Neural cell (in vitro differentiated cells): ENCODE results near the gene FHDC1. TPM values are rescaled to one million over a fixed set of nuclear protein-coding genes. Genes with fewer than 3 reads are reported as not detected.

Source experiments
- H2AFZ ChIP-seq: fragments of 200-600, 300-800 bp; sonication (generic), shearing (Covaris generic); 2 replicates; pipeline ENCODE4 v1.6.0; 2014; ENCODE audit warnings: low read depth, mild to moderate bottlenecking, antibody characterized with exemption, low read length, moderate library complexity
- H3F3A ChIP-seq: fragments of 200-600 bp; shearing (Covaris generic); 2 replicates; pipeline ENCODE4 v1.6.1; 2016; ENCODE audit warnings: mild to moderate bottlenecking, moderate library complexity, mixed read lengths, antibody characterized with exemption, low read length; ENCODE audit not compliant: insufficient read depth, poor library complexity, severe bottlenecking
- H3K27ac ChIP-seq: fragments of 200-600, 300-800 bp; sonication (generic), shearing (Covaris generic); 2 replicates; pipeline ENCODE4 v1.5.1; 2014; ENCODE audit warnings: mild to moderate bottlenecking, low read length, moderate library complexity
- H3K27me3 ChIP-seq: fragments of 300-800, 200-600 bp; sonication (generic), shearing (Covaris generic); 2 replicates; pipeline ENCODE4 v1.6.0; 2014; ENCODE audit warnings: mild to moderate bottlenecking, low read depth, low read length, moderate library complexity; ENCODE audit not compliant: insufficient read depth
- H3K36me3 ChIP-seq: fragments of 300-800, 200-600 bp; sonication (generic), shearing (Covaris generic); 2 replicates; pipeline ENCODE4 v1.5.1; 2014; ENCODE audit warnings: mild to moderate bottlenecking, antibody characterized with exemption, low read length, moderate library complexity; ENCODE audit not compliant: insufficient read depth
- H3K4me2 ChIP-seq: fragments of 300-800, 200-600 bp; sonication (generic), shearing (Covaris generic); 2 replicates; pipeline ENCODE4 v1.6.0; 2014; ENCODE audit warnings: mild to moderate bottlenecking, low read length
- H3K4me3 ChIP-seq: fragments of 300-800, 200-600 bp; sonication (generic), shearing (Covaris generic); 2 replicates; pipeline ENCODE4 v1.5.1; 2014; ENCODE audit warnings: mild to moderate bottlenecking, low read length, moderate library complexity
- H3K79me2 ChIP-seq: fragments of 200-600 bp; shearing (Covaris generic); replicated peaks from 2 replicates; pipeline ENCODE4 v1.6.0; 2014; ENCODE audit warnings: mild to moderate bottlenecking, low read length, moderate library complexity; ENCODE audit not compliant: insufficient read depth
- H3K9ac ChIP-seq: fragments of 300-800, 200-600 bp; sonication (generic), shearing (Covaris generic); 2 replicates; pipeline ENCODE4 v1.6.1; 2016; ENCODE audit warnings: mild to moderate bottlenecking, low read length, mixed read lengths
- H3K9me2 ChIP-seq: fragments of 200-600 bp; shearing (Covaris generic); 2 replicates; pipeline ENCODE4 v1.6.1; 2016; ENCODE audit warnings: mild to moderate bottlenecking, low read length, mixed read lengths; ENCODE audit not compliant: insufficient read depth
- H3K9me3 ChIP-seq: fragments of 200-600, 300-800 bp; sonication (generic), shearing (Covaris generic); 2 replicates; pipeline ENCODE4 v1.6.1; 2016; ENCODE audit warnings: mild to moderate bottlenecking, mixed run types, low read length, moderate library complexity, mixed read lengths
- H4K20me1 ChIP-seq: fragments of 200-600 bp; shearing (Covaris generic); 2 replicates; pipeline ENCODE4 v1.6.1; 2016; ENCODE audit warnings: mild to moderate bottlenecking, mixed run types; ENCODE audit not compliant: insufficient read depth
- EP300 ChIP-seq: fragments of 450-650 bp; conservative IDR thresholded peaks from 2 replicates; pipeline ENCODE4 v1.6.1; 2014; ENCODE audit warnings: antibody characterized with exemption, mild to moderate bottlenecking, moderate library complexity; ENCODE audit not compliant: poor library complexity, severe bottlenecking
- EZH2 ChIP-seq: fragments of 200-600, 300-800 bp; shearing (Covaris generic), sonication (generic); IDR thresholded peaks from 2 replicates; pipeline ENCODE4 v1.6.1; 2014; ENCODE audit warnings: antibody characterized with exemption, low read length, borderline replicate concordance, mild to moderate bottlenecking; ENCODE audit not compliant: insufficient read depth, poor library complexity, severe bottlenecking
- MXI1 ChIP-seq: fragments of 450-650 bp; conservative IDR thresholded peaks from 2 replicates; pipeline ENCODE4 v1.6.1; 2014; ENCODE audit warnings: antibody characterized with exemption, mild to moderate bottlenecking; ENCODE audit not compliant: poor library complexity, severe bottlenecking
- POLR2AphosphoS5 ChIP-seq: IDR thresholded peaks from 2 replicates; pipeline ENCODE4 v1.6.1; 2012
- RAD21 ChIP-seq: fragments of 450-650 bp; conservative IDR thresholded peaks from 2 replicates; pipeline ENCODE4 v1.6.1; 2014; ENCODE audit warnings: antibody characterized with exemption, mild to moderate bottlenecking, moderate library complexity
- REST ChIP-seq: IDR thresholded peaks from 2 replicates; pipeline ENCODE4 v1.6.1; 2012; ENCODE audit warnings: borderline replicate concordance
- SMC3 ChIP-seq: fragments of 450-650 bp; conservative IDR thresholded peaks from 2 replicates; pipeline ENCODE4 v1.6.1; 2014; ENCODE audit warnings: antibody characterized with exemption, mild to moderate bottlenecking, moderate library complexity; ENCODE audit not compliant: poor library complexity
- TAF1 ChIP-seq: IDR thresholded peaks from 2 replicates; pipeline ENCODE4 v1.6.1; 2012; ENCODE audit warnings: low read depth
- polyA plus RNA-seq: library from polyadenylated mRNA; depleted of rRNA; stranded (reverse); fragments of >200 nt; gene quantifications from 2 replicates; pipeline ENCODE4 v1.2.3, GENCODE V29; 2014
- TF ChIP-seq, protein P1 (sequence below): fragments of 450-650 bp; IDR thresholded peaks from 2 replicates; pipeline ENCODE4 v1.5.1; 2014; ENCODE audit warnings: antibody characterized with exemption, mild to moderate bottlenecking, moderate library complexity; ENCODE audit not compliant: poor library complexity, severe bottlenecking

FHDC1 gene
- polyA plus RNA-seq, 1 donor from 2014 or later = 11.4 TPM

- H3K79me2 ChIP-seq = no peaks in the 10 kb centered on the region
- H3K9me3 ChIP-seq = peaks cover 4% of the 10 kb centered on the region
- H3K36me3 ChIP-seq = no peaks in the 10 kb centered on the region
- no peaks in the 10 kb centered on the region for H4K20me1 ChIP-seq
- H3K27me3 ChIP-seq = no peaks in the 10 kb centered on the region
- H3K4me3 ChIP-seq = no peak overlapping the region
- no peaks in the 10 kb centered on the region for H3K9me2 ChIP-seq
- no peak overlapping the region for H3K27ac ChIP-seq
- H2AFZ ChIP-seq = no peak overlapping the region
- no peak overlapping the region for H3K4me2 ChIP-seq
- TF ChIP-seq MXI1 (no peak), REST (no peak), EZH2 (no peak), TAF1 (no peak), SMC3 (no peak), EP300 (no peak), RAD21 (no peak), POLR2AphosphoS5 (no peak)
- TF ChIP-seq, protein P1, sequence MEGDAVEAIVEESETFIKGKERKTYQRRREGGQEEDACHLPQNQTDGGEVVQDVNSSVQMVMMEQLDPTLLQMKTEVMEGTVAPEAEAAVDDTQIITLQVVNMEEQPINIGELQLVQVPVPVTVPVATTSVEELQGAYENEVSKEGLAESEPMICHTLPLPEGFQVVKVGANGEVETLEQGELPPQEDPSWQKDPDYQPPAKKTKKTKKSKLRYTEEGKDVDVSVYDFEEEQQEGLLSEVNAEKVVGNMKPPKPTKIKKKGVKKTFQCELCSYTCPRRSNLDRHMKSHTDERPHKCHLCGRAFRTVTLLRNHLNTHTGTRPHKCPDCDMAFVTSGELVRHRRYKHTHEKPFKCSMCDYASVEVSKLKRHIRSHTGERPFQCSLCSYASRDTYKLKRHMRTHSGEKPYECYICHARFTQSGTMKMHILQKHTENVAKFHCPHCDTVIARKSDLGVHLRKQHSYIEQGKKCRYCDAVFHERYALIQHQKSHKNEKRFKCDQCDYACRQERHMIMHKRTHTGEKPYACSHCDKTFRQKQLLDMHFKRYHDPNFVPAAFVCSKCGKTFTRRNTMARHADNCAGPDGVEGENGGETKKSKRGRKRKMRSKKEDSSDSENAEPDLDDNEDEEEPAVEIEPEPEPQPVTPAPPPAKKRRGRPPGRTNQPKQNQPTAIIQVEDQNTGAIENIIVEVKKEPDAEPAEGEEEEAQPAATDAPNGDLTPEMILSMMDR = no peak
- H3F3A ChIP-seq = no peaks in the 10 kb centered on the region
- no peak overlapping the region for H3K9ac ChIP-seq
Observed at GRCh38 chr4:153026591-153027346, 90.6 kb downstream of the FHDC1 start.

DNA sequence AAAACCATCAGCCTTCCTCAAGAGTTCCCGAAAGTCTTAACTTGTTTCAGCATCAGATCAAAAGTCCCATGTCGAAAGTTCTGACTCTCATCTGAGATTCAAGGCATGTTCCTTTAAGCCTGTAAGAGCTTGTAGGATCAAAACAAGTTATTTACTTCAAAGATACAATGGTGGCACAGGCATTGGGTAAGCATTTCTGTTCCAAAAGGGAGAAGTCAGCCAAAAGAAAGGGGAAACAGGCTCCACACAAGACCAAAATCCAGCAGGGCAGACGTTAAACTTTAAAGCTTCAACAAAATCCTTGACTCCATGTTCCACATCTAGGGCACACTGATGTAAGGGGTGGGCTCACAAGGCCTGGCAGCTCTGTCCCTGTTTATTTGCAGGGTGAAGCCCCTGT lies 91.7 kb downstream of the FHDC1 start:
- Histone ChIP-seq H3K36me3 (no peaks in the 10 kb centered on the region), H4K20me1 (no peaks in the 10 kb centered on the region), H2AFZ (no peak overlapping the region), H3F3A (no peaks in the 10 kb centered on the region), H3K9me2 (no peaks in the 10 kb centered on the region), H3K4me3 (no peak overlapping the region), H3K79me2 (no peaks in the 10 kb centered on the region), H3K27me3 (no peaks in the 10 kb centered on the region), H3K4me2 (no peak overlapping the region), H3K27ac (no peak overlapping the region), H3K9ac (no peak overlapping the region), H3K9me3 (peaks cover 4% of the 10 kb centered on the region)
- no peak for TF ChIP-seq EP300
- TF ChIP-seq MXI1 = no peak
- no peak for TF ChIP-seq POLR2AphosphoS5
